HG02840 (cell line): ENCODE data around the gene FAM163A.
A peak's percentile ranks its signal among the peaks of the same experiment; 100 is the strongest.

Experiments
- ATAC-seq: cut with Tn5 transposase; IDR thresholded peaks from one replicate; pipeline ENCODE4 v1.9.1; 2021; ENCODE audit warnings: mild to moderate bottlenecking, moderate library complexity, moderate number of reproducible peaks; ENCODE audit not compliant: unreplicated experiment, low FRiP score

The FAM163A gene

DNA sequence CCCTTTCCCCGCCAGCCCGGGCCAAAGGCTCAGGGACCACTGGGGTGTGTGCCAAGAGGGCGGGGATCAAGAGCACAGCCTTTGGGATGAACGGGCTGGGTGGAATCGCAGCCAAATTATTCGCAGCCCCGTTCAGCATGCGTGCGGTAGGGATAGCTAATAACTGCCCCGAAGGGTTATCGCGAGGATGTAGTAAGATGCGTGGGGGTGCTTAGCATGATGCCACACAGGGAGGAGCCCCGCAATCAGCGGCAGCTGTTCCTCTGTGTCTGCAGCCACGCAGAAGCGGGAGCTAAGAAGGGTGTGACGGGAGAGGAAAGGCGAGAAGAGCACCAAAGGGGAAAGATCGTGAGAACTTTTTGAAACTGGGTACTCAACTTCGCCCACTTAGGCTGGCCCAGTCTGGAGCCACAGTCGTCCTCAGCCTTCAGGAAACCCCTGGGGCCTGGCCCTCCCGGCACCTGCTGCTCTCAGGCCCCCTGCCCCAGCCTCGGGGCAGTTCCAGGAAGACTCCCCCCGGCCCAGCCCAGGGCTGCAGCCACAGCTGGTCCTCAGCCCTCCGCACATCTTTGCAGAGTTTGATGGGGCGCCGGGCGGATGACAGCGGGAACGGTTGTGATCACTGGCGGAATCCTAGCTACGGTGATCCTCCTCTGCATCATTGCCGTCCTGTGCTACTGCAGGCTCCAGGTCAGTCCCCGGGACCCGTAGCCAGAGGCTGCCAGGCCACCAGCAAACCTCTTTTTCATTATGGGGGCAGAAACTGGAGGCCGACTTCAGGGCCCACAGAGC is 69.6 kb downstream of the FAM163A start:
- ATAC-seq = no peak

DNA sequence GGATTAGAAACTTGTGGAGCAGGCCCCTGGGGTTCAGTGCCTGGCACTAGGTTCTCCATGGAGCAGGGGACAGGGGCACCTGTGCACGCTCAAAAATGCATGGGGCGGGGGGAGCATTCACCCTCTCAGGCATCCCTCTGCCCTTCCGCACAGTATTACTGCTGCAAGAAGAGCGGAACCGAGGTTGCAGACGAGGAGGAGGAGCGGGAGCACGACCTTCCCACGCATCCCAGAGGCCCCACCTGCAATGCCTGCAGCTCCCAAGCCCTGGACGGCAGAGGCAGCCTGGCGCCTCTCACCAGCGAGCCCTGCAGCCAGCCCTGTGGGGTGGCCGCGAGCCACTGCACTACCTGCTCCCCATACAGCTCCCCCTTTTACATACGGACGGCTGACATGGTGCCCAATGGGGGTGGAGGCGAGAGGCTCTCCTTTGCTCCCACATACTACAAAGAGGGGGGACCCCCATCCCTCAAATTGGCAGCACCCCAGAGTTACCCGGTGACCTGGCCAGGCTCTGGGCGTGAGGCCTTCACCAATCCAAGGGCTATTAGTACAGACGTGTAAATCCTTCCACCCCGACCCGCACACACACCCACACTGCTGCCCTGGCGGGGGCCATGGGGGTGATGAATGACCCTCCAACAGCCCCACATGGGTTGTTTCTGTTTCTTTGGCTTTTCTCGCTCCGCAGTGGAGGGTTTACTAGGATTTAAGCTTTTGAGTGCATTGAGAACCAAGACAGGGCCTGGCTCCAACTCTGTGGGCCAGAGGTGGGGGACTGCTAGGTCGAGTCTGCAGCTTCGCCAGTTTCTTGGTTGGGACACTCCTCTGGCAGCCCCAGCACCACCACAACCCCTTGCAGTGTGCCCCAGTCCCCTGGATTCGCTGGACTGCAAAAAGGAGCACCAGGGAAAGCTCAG is 70.8 kb downstream of the FAM163A start:
- no peak for ATAC-seq

DNA sequence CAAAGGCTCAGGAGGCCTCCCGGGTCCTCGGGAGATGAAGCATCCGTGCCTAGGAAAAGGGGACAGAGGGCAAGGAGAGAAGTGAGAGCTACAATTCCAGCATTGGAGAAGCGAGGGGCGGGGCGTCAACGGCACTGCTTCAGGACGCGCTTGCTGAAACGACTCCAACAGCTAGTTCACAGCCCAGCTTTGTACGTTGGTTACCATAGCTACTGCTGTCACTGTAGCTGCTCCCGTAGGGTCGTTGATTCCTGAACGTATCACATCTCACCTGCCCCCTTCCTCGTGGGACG is 71.4 kb downstream of the FAM163A start:
- ATAC-seq = peak; percentile 24

DNA sequence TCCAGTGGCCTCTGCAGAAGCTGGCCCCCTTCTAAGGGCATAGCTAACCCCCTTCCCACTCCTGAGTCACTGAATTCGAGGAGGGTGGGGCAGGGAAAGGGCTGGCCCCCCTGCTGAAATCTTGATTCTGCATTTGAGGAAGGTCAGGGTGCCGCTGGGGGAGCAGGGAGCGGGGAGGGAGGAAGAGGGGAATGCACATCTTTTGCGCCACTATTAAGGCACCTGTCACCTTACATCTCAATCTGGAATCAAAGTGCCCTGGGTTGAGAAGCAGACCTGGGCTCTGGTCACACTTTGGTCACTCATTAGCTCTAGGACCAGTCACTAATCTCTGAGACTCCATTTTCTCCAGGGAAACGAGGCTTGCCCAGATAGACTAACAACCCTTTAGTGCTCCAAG is 72.5 kb downstream of the FAM163A start:
- no peak for ATAC-seq

DNA sequence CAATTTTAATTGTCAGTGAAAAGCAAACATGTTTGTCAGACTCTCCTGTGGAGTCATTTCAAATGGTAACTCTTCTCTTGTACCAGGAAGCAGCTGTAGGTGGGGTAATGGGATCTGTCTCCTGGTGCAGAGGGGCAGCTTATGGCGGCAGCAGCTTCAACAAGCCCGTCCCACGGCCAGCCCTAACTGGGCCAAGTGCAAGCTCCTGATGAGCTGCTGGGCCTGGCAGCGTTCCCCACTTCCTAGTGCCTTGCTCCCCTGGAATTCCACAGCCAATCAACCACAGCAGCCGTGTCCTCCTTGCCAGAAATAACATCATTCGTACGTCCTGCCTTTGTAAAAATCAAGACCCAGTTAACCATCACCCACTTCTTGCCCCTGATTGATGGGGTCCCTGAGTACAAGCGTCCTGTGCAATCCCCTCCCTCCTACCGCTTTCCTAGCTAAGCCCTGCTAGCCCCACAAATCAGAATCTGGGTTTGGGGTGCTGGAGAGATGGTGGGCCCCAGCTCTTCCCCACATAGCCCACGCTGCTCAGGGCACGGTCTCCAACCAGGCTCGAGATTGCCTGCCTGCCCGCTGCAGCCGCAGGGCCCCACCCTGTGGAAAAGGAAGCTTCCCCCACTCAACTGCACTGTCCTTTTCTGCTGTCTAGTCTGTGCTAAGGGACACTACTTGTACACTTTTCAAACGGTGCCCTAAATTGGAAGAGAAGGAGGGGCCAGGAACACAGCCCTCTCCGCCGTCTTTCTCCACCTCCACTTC is 73.3 kb downstream of the FAM163A start:
- no peak for ATAC-seq

DNA sequence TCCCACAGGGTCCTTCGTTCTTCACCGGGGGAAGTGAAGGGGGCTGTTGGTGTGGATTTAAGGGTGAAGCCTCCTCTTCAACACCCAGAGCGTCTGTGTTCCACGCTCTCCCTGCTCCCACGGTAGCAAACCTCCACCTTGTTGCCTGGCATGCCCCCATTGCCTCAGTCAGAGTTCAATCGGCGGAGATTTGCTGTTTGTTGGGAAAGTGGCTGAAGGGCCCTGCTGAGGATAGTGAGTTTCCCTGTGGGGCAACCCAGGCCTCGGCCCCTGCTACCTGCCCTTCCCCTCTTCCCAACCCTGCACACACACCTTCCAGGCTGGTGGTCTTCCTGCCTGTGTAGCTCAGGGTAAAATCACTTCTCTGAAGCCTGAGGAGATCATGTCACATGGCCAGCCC is 74.0 kb downstream of the FAM163A start:
- no peak for ATAC-seq

DNA sequence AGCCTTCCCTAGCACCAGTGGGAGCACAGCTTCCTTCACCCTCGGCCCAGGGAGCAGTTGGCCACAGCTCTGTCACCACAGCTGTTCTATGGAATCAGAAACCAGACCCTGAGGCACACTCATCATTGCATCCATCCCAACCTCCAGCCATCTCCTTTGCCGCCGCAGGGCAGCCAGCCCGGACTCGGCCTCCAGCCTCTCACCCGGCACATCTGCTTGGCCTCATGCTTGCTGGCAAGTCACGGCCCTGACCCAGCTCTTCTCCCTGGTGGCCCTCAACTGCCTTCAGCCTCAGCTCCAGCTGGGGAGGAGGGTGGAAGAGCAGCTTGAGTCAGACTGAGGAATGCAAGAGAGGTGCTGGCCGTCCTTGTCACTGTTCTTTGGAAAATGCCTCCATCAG is 74.7 kb downstream of the FAM163A start:
- no peak for ATAC-seq

DNA sequence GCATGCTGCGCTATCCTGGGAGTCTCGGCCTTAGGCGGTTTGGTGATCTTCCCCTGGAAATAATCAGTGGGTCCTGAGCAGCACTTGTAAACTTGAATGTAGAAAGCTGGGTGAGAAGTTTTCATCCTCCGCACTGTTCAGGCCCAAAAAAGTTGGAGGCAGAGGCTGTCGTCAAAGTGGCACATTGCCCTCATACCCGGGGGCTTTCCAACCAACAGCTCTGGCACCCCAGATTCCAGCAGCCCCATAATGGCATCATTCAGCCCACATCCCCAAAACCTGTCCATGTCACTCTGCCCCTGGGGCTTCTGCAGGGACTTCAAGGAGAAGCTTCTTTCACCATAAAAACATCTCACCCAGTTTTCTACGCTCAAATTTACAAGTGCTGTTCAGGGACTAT is 75.2 kb downstream of the FAM163A start:
- no peak for ATAC-seq

DNA sequence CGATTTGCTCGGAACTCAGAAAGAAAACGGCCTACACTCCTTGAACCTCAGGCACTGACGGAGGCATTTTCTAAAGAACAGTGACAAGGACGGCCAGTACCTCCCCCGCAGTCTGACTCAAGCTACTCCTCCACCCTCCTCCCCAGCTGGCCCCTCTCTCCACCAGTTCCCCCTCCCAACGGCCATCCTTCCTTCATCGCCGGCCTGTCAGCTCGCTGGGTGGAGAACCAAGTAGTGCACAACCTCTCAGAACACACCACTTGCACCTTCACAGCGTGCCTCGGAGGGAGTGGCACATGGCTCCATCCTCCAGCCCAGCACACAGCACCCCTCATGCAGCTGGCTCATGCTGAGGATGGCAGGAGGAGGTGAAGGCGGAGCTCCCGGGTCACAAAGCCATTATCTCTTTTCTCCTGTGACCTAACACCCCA is 75.7 kb downstream of the FAM163A start:
- no peak for ATAC-seq

DNA sequence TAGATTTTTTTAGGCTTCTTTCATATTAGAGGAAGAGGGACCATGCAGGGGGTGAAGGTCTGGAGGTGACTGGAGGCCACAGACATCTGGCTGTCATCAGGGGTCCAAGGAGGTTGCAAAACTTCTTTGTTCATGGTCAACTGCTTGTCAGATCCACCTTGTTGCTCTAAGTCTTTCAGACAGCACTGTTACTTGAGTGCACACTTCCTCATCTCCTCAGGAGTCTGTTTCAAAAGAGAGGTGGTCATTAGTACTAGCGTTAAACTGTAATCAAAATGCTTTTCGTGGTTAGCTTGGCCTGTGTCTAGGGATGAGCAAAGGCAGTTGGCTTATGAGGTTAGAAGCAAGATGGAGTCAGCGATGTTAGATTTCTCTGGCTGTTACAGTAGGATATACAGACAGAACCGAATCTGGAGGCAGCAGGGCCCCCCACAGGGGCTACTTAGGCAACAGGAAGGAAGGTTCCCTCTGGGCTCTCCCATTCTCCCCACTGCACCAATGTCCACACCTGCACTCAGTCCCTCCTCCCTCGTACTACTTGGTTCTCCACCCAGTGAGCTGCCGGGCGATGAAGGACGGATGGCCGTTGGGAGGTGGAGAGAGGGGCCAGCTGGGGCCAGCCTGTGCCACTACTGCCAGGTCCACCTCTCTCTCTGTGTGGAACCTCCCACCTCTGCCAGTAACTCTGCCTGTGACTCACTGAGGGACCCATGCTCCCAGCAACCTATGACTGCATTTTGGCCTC is 77.3 kb downstream of the FAM163A start:
- no peak for ATAC-seq

DNA sequence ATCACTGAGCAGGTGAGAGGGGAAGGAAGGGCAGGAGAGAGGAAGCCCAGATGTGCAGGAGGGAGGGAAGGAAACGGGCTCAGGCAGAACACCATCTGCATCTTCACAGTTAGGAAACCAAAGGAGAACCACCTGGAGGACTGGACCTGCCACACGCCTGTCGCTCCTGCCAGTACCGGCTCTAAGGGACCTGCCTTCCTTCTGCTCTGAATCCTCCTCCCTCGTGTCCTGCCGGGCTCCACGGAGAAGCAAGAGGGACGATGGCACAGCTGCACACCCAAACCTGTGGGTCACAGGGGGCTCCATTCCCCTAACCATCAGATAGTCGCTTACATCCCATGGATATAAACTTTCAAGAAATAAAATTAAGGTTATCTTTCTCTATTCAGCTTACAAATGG is 78.4 kb downstream of the FAM163A start:
- no peak for ATAC-seq

DNA sequence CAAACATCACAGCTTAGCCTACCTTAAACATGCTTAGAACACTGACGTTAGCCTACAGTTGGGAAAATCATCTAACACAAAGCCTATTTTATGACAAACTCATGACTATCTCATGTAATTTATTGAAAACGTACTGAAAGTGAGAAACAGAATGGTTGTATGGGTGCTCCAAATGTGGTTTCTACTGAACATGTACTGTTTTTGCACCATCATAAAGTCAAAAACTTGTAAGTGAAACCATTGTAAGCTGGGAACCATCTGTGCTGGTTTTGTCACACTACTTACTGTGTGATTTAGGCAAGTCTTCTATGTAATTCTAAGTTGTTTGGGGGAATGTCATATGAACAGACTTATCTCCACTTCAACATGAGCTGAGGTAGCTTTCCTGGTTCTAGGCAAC is 79.0 kb downstream of the FAM163A start:
- ATAC-seq = no peak

DNA sequence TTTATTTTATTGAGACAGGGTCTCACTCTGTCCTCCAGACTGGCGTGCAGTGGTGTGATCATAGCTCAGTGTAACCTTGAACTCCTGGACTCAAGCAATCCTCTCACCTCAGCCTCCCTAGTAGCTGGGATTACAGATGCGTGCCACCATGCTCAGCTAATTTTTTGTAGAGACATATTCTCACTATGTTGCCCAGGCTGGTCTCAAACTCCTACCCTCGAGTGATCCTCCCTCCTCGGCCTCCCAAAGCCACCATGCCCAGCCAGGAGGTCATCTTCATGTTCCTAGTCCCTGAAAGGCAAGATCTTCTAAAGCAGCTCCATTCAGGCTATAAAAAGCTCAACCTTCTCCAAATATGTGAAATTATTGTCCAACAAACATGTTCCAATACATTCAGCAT is 80.6 kb downstream of the FAM163A start:
- ATAC-seq = no peak

DNA sequence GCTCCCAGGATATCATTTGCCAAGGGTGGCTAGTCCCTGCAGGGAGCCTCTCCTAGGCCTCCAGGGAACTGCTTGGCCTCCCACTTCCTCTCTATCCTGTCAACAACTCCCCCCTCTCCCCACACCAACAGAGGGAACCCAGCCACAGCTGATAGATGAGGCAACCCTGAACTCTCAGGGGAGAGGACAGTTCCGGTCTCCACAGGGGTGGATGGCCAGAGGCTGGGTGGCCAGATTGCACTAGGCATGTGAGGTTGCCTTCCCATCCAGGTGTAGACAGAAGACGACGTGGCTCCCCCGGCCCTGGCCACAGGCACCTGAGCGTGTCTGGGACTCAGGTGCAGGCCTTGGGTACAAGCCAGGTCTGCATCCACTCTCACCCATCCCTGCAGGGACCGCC is 81.2 kb downstream of the FAM163A start:
- no peak for ATAC-seq

DNA sequence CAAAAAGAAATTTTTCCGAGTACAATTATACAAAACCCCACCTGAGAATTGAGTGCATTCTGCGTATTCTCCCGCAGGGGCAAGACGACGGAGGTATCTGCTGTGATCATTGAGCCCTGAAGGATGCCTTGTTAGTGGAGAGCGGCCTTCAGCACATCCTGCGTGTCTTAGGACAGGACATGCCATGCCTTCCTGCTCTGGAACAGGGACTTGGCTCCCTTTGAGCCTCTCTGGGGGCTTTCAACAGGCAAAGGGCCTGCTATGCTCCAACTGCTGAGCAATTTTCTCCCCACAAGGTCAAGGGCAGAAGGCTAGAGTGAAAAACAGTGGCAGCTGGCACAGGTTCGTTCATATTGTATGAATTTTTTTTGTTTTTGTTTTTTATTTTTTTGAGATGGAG is 82.1 kb downstream of the FAM163A start:
- ATAC-seq = no peak

DNA sequence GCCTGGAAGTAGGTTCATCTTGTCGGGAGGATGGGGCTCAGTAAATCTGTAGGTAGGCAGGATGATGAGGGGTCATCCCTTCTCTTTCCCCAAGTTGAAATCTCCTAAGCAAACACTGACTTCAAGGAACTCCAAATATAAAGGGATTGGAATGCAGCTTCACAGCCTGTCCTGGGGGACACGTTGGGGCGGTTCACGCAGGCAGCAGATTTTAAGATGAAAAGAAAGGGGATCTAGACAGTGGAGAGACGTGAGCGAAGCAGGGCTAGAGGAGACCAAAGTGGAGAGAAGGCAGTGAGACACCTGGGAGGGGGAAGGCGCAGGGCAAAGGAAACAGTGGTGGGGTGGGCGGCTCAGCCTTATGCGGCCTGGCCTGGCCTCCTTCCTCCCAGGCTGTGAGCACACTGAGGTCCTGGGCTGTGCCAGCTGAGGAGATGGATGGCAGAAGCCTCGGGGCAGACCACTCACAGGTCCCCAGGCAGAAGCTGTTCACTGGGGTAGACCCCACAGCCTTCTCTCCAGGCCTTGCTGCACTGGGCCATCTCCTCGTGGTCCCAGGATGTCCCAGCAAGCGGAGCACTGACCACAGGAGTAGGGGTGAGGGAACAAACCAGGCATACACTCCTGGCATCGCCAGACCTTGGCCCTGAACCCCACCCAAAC is 82.8 kb downstream of the FAM163A start:
- ATAC-seq = no peak

DNA sequence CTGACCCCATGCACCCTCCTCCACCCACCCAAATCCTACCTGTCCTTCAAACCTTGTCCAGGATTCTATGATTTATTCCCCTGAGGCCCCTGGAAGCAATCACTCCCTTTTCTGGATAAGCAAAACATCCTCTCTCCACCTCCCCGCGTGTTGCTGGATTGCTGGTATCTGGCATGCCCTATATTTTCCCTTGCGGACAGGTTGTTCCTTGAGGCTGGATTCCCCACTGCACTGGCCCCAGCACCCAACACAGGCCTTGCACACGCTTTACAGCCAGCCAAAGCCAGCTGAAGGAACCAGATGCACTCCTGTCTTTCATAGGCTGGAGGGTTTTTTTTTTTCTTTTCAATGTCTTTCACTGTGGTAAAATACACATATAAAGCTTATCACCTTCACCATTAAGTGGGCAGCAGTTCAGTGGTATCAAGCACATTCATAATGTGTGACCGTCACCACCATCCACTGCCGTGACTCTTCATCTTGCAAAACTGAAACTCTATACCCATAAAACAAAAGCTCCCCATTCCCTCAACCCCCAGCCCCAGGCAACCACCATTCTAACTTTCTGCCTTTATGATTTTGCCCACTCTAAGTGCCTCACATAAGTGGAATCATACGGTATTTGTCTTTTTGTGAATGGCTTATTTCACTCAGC is 83.7 kb downstream of the FAM163A start:
- no peak for ATAC-seq

DNA sequence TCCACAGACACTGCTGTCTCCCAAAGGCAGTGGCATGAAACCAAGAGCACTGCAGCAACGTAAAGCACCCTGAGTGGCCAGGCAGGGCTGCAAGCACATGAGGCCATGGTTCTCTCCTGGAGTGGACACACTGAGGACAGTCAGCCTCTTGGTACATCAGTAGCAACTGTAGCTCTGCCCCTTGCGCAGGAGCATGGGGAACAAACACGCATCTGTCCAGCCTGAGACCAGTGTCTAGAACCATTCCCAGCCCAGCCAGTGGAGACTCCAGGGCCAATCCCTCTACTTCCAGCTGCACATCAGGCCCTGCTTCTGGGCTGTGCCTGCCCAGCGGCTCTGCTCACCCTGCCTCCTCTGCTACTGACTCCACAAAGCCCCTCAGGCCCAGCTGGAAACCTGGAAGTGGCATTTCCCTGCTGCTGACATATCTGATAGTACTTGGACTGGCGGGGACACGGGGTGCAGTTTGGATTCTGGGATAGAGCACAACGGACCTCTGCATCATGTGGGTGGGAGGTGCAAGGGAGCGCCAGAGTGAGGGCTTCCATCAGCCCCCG is 85.5 kb downstream of the FAM163A start:
- ATAC-seq = no peak

DNA sequence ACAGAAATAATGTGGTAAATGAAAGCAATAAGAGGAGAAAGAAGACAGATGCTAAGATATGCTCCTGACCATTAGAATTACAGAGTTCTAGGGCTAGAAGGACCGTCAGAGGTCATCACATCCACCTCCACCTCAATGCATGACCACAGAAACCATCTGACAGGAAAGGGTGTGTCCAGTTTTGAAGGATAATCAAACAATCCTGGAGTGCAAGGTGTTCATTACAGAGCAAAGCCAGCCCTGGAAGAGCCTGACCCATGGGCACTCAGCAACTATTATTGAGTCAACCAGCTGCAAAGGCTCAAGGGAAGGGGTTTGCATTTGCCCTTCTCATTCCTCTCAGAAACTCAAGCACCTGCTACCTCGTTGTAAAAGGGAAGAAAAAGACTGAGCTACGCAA is 88.1 kb downstream of the FAM163A start:
- no peak for ATAC-seq
